NCI-H748 treated with DMSO at 0.1 percent for 48 hours (cell line): ENCODE results near the gene NPAS3.

Source experiments
- DNase-seq: peaks from one replicate; lab custom pipeline; 2025; lab: John Stamatoyannopoulos, UW

The NPAS3 gene

GRCh38 chr14:33560718-33561431 is 622.2 kb downstream of the NPAS3 start:
- DNase-seq: no peak

GRCh38 chr14:33561488-33562175 is 623.0 kb downstream of the NPAS3 start:
- no peak for DNase-seq

GRCh38 chr14:33563191-33563900 is 624.7 kb downstream of the NPAS3 start:
- DNase-seq: no peak

- DNase-seq: no peak
Observed at GRCh38 chr14:33563901-33564197, 625.2 kb downstream of the NPAS3 start.

- no peak for DNase-seq
Observed at GRCh38 chr14:33564774-33565630, 626.3 kb downstream of the NPAS3 start.

- no peak for DNase-seq
Observed at GRCh38 chr14:33566082-33566481, 627.4 kb downstream of the NPAS3 start.

- DNase-seq: no peak
Observed at GRCh38 chr14:33567023-33567728, 628.5 kb downstream of the NPAS3 start.

GRCh38 chr14:33567731-33568130 is 629.1 kb downstream of the NPAS3 start:
- no peak for DNase-seq

- DNase-seq: no peak
Observed at GRCh38 chr14:33568935-33569579, 630.4 kb downstream of the NPAS3 start.

- DNase-seq: no peak
Observed at GRCh38 chr14:33569821-33570687, 631.4 kb downstream of the NPAS3 start.

- no peak for DNase-seq
Observed at GRCh38 chr14:33570694-33571310, 632.1 kb downstream of the NPAS3 start.

- no peak for DNase-seq
Observed at GRCh38 chr14:33573301-33573880, 634.7 kb downstream of the NPAS3 start.

- no peak for DNase-seq
Observed at GRCh38 chr14:33576014-33576413, 637.3 kb downstream of the NPAS3 start.

- no peak for DNase-seq
Observed at GRCh38 chr14:33578461-33579216, 640.0 kb downstream of the NPAS3 start.

- DNase-seq: no peak
Observed at GRCh38 chr14:33580231-33580749, 641.6 kb downstream of the NPAS3 start.

- no peak for DNase-seq
Observed at GRCh38 chr14:33580841-33581240, 642.2 kb downstream of the NPAS3 start.

- no peak for DNase-seq
Observed at GRCh38 chr14:33584697-33585096, 646.0 kb downstream of the NPAS3 start.

- no peak for DNase-seq
Observed at GRCh38 chr14:33586806-33587205, 648.1 kb downstream of the NPAS3 start.
